Neural cell (in vitro differentiated cells): ENCODE data around the gene NIPA2.

Source experiments
- CTCF ChIP-seq: fragments of 450-650 bp; IDR thresholded peaks from 2 replicates; pipeline ENCODE4 v1.5.1; 2014; ENCODE audit warnings: antibody characterized with exemption, mild to moderate bottlenecking, moderate library complexity; ENCODE audit not compliant: poor library complexity, severe bottlenecking
- SMC3 ChIP-seq: fragments of 450-650 bp; conservative IDR thresholded peaks from 2 replicates; pipeline ENCODE4 v1.6.1; 2014; ENCODE audit warnings: antibody characterized with exemption, mild to moderate bottlenecking, moderate library complexity; ENCODE audit not compliant: poor library complexity
- TAF1 ChIP-seq: IDR thresholded peaks from 2 replicates; pipeline ENCODE4 v1.6.1; 2012; ENCODE audit warnings: low read depth

- TF ChIP-seq TAF1 (no peak), CTCF (no peak), SMC3 (no peak)
Observed at GRCh38 chr15:22806156-22806555, 32.3 kb upstream of the NIPA2 start.
